ENCODE results near the gene OR52I2. TPM values are rescaled to one million over a fixed set of nuclear protein-coding genes. Genes with fewer than 3 reads are reported as not detected.

The OR52I2 gene
- not detected in 2 replicates for polyA plus RNA-seq (2013)

DNA sequence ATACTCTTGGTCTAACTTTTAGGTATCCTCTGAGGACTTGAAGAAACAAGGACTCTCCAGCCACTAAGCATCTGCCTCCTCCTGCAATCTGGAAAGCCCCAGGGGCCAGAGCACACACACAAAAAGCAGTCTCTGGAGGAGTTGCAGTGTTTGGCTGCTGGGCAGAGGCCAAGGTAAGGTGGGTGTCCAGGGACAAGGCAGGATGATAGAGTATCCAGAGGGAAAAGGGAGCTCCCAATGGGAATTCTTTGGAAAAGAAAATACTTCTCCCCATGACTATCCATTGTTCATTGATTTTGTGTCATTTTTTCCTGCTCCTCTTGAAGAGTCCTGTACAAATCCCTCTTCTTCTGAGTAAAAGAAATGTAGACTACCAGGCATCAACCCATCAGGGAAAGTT lies at the start of gene OR52I2:
OR52I2 (plus strand) TSS at position 301 of the 400 bp plus-strand sequence.
- Histone ChIP-seq H3K79me1 (ENCODE audit: low read length) (no peaks in the 10 kb centered on the region), H4K91ac (ENCODE audit: low read depth, low read length) (no peak within 1 kb of the TSS), H3K9ac (ENCODE audit: low read length) (no peak within 1 kb of the TSS), H4K12ac (ENCODE audit: low read depth, low read length) (no peak within 1 kb of the TSS), H2BK120ac (ENCODE audit: insufficient read depth, low read length, poor library complexity) (no peak within 1 kb of the TSS), H3K9me3 (ENCODE audit: insufficient read depth, low read depth, low read length) (no peaks in the 10 kb centered on the region), H3K4me3 (ENCODE audit: low read depth, low read length) (no peak within 1 kb of the TSS), H3K79me2 (ENCODE audit: control insufficient read depth, insufficient read depth, low read length, poor library complexity) (no peaks in the 10 kb centered on the region), H3K27me3 (ENCODE audit: insufficient read depth, low read length) (no peaks in the 10 kb centered on the region), H3K27ac (ENCODE audit: low read depth, low read length) (no peak within 1 kb of the TSS), H3K4ac (ENCODE audit: low read depth, low read length) (no peak within 1 kb of the TSS), H4K8ac (ENCODE audit: low read depth, low read length) (no peak within 1 kb of the TSS), H2BK12ac (ENCODE audit: low read length) (no peak within 1 kb of the TSS), H3K23ac (ENCODE audit: low read length) (no peak within 1 kb of the TSS), H3K14ac (ENCODE audit: low read length) (no peak within 1 kb of the TSS), H3K4me2 (ENCODE audit: low read length) (no peak within 1 kb of the TSS), H2BK5ac (ENCODE audit: low read depth, low read length, poor library complexity) (no peak within 1 kb of the TSS), H2AFZ (ENCODE audit: insufficient read depth, low read length, poor library complexity) (no peak within 1 kb of the TSS), H3K4me1 (ENCODE audit: control insufficient read depth in 1 of 2, insufficient read depth in 2 of 2, low read length in 2 of 2) (no peaks in the 10 kb centered on the region), H3K18ac (ENCODE audit: low read length) (no peak within 1 kb of the TSS), H2AK5ac (ENCODE audit: low read length) (no peak within 1 kb of the TSS), H3K36me3 (ENCODE audit: control insufficient read depth in 1 of 2, insufficient read depth in 2 of 2, low read length in 2 of 2) (no peaks in the 10 kb centered on the region)
- no peak for DNase-seq

DNA sequence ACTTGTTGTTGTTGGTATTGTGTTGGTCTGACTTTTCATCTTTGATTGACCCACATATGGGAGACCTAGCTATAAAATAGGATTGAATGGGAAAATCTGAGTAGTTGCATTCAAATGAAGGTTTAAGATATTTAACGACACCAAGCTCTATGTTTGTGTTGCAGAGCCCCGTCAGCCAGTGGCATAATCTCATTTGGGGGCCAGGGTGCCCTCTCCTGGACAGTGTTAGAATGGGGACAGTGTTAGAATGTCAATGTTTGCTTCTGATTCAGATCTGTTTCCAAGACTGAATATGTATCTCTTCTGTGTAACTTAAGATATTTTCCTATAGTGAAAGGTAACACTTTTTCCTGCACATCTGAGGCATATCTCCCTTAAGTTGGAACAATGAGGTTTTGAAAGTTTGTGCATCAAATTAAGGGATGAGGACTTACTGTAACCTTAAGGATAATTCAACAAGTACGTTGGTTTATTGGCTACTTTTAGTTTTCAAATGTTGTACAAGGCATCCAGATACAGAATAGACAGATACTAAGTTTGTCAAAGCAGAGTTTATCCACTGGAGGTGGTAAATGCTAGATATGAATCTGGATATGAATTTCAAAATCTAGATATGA lies 41.8 kb upstream of the OR52I2 start:
- no peak overlapping the region for H2BK5ac ChIP-seq (ENCODE audit: low read depth, low read length, poor library complexity)
- no peak overlapping the region for H4K8ac ChIP-seq (ENCODE audit: low read depth, low read length)
- H2AK5ac ChIP-seq (ENCODE audit: low read length): no peak overlapping the region
- no peak overlapping the region for H2BK120ac ChIP-seq (ENCODE audit: insufficient read depth, low read length, poor library complexity)
- H3K23ac ChIP-seq (ENCODE audit: low read length): no peak overlapping the region
- no peak overlapping the region for H3K9ac ChIP-seq (ENCODE audit: low read length)
- H3K79me1 ChIP-seq (ENCODE audit: low read length): no peaks in the 10 kb centered on the region
- DNase-seq: peak; percentile 43 to 79
- no peak overlapping the region for H3K4ac ChIP-seq (ENCODE audit: low read depth, low read length)
- WGBS (ENCODE audit: extremely low coverage, insufficient coverage, insufficient read length): no CpG with 5 or more reads among the region's 3 CpGs
- no peak overlapping the region for H3K27ac ChIP-seq (ENCODE audit: low read depth, low read length)
- no peaks in the 10 kb centered on the region for H3K4me1 ChIP-seq (ENCODE audit: control insufficient read depth in 1 of 2, insufficient read depth in 2 of 2, low read length in 2 of 2)
- H2AFZ ChIP-seq (ENCODE audit: insufficient read depth, low read length, poor library complexity): no peak overlapping the region
- no peak overlapping the region for H2BK12ac ChIP-seq (ENCODE audit: low read length)
- H3K79me2 ChIP-seq (ENCODE audit: control insufficient read depth, insufficient read depth, low read length, poor library complexity): no peaks in the 10 kb centered on the region
- no peak overlapping the region for H3K14ac ChIP-seq (ENCODE audit: low read length)
- no peak overlapping the region for H4K12ac ChIP-seq (ENCODE audit: low read depth, low read length)
- no peaks in the 10 kb centered on the region for H3K27me3 ChIP-seq (ENCODE audit: insufficient read depth, low read length)
- H3K9me3 ChIP-seq (ENCODE audit: insufficient read depth, low read depth, low read length): no peaks in the 10 kb centered on the region
- H4K91ac ChIP-seq (ENCODE audit: low read depth, low read length): no peak overlapping the region
- no peak overlapping the region for H3K4me3 ChIP-seq (ENCODE audit: low read depth, low read length)
- H3K36me3 ChIP-seq (ENCODE audit: control insufficient read depth in 1 of 2, insufficient read depth in 2 of 2, low read length in 2 of 2): no peaks in the 10 kb centered on the region
- H3K4me2 ChIP-seq (ENCODE audit: low read length): no peak overlapping the region
- H3K18ac ChIP-seq (ENCODE audit: low read length): no peak overlapping the region

DNA sequence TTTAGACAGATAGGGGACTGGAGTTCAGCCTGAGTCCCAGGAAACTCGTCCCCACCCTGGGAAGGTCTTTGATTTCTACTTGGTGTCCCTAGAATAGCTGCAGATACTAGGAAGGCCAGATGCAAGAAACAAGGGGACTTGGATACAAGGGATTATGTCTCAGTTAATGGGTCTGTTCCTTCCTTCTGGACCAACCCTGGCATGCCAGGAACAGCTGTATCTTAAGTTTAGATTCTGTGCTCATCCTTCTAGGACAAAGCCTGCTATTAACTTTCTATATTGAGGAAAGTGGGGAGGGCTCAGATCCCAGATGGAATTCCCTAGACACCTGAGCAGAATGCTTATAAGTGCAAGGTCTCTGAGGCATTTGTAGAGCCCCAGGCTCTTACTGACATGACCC lies 40.5 kb upstream of the OR52I2 start:
- Histone ChIP-seq H2AK5ac (ENCODE audit: low read length) (no peak overlapping the region), H4K91ac (ENCODE audit: low read depth, low read length) (no peak overlapping the region), H3K18ac (ENCODE audit: low read length) (no peak overlapping the region), H3K9me3 (ENCODE audit: insufficient read depth, low read depth, low read length) (peaks cover 2% of the 10 kb centered on the region), H2BK12ac (ENCODE audit: low read length) (no peak overlapping the region), H3K4ac (ENCODE audit: low read depth, low read length) (no peak overlapping the region), H4K12ac (ENCODE audit: low read depth, low read length) (no peak overlapping the region), H3K79me1 (ENCODE audit: low read length) (no peaks in the 10 kb centered on the region), H3K14ac (ENCODE audit: low read length) (no peak overlapping the region), H2AFZ (ENCODE audit: insufficient read depth, low read length, poor library complexity) (no peak overlapping the region), H3K9ac (ENCODE audit: low read length) (no peak overlapping the region), H3K4me1 (ENCODE audit: control insufficient read depth in 1 of 2, insufficient read depth in 2 of 2, low read length in 2 of 2) (no peaks in the 10 kb centered on the region), H3K27ac (ENCODE audit: low read depth, low read length) (no peak overlapping the region), H2BK120ac (ENCODE audit: insufficient read depth, low read length, poor library complexity) (no peak overlapping the region), H3K27me3 (ENCODE audit: insufficient read depth, low read length) (no peaks in the 10 kb centered on the region), H3K23ac (ENCODE audit: low read length) (no peak overlapping the region), H2BK5ac (ENCODE audit: low read depth, low read length, poor library complexity) (no peak overlapping the region), H3K36me3 (ENCODE audit: control insufficient read depth in 1 of 2, insufficient read depth in 2 of 2, low read length in 2 of 2) (no peaks in the 10 kb centered on the region), H4K8ac (ENCODE audit: low read depth, low read length) (no peak overlapping the region), H3K4me2 (ENCODE audit: low read length) (no peak overlapping the region), H3K79me2 (ENCODE audit: control insufficient read depth, insufficient read depth, low read length, poor library complexity) (no peaks in the 10 kb centered on the region), H3K4me3 (ENCODE audit: low read depth, low read length) (no peak overlapping the region)
- WGBS (ENCODE audit: extremely low coverage, insufficient coverage, insufficient read length): no CpG with 5 or more reads among the region's 1 CpG
- DNase-seq: no peak

DNA sequence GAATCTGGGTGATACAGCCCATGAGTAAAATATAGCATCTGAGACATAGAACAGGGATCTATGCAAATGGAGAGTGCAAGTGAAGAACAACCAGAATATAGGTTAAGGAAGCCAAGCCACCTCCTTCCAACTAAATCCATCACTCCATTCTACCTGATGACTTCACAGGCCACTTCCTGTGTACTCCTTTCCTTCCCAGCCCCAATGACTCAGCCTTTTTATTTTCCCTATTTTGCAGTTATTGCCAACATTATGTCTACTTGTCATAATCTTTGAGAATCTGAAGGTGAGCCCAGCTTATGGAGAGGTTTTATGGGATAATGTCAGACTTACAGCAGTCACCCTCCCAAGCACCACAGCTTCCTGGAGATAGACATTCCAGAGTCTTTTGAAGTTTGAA lies 38.0 kb upstream of the OR52I2 start:
- H3K79me2 ChIP-seq (ENCODE audit: control insufficient read depth, insufficient read depth, low read length, poor library complexity): no peaks in the 10 kb centered on the region
- H3K4me2 ChIP-seq (ENCODE audit: low read length): no peak overlapping the region
- no peak overlapping the region for H4K12ac ChIP-seq (ENCODE audit: low read depth, low read length)
- H3K27ac ChIP-seq (ENCODE audit: low read depth, low read length): no peak overlapping the region
- H2BK12ac ChIP-seq (ENCODE audit: low read length): no peak overlapping the region
- H3K4ac ChIP-seq (ENCODE audit: low read depth, low read length): no peak overlapping the region
- no peak overlapping the region for H3K18ac ChIP-seq (ENCODE audit: low read length)
- no peak overlapping the region for H3K9ac ChIP-seq (ENCODE audit: low read length)
- no peak overlapping the region for H3K4me3 ChIP-seq (ENCODE audit: low read depth, low read length)
- H3K27me3 ChIP-seq (ENCODE audit: insufficient read depth, low read length): no peaks in the 10 kb centered on the region
- no peak overlapping the region for H2AFZ ChIP-seq (ENCODE audit: insufficient read depth, low read length, poor library complexity)
- no peak overlapping the region for H3K14ac ChIP-seq (ENCODE audit: low read length)
- H3K79me1 ChIP-seq (ENCODE audit: low read length): no peaks in the 10 kb centered on the region
- H3K23ac ChIP-seq (ENCODE audit: low read length): no peak overlapping the region
- peaks cover 2% of the 10 kb centered on the region for H3K9me3 ChIP-seq (ENCODE audit: insufficient read depth, low read depth, low read length)
- DNase-seq: no peak
- no peak overlapping the region for H4K8ac ChIP-seq (ENCODE audit: low read depth, low read length)
- no peaks in the 10 kb centered on the region for H3K36me3 ChIP-seq (ENCODE audit: control insufficient read depth in 1 of 2, insufficient read depth in 2 of 2, low read length in 2 of 2)
- no peak overlapping the region for H4K91ac ChIP-seq (ENCODE audit: low read depth, low read length)
- H3K4me1 ChIP-seq (ENCODE audit: control insufficient read depth in 1 of 2, insufficient read depth in 2 of 2, low read length in 2 of 2): no peaks in the 10 kb centered on the region
- H2BK120ac ChIP-seq (ENCODE audit: insufficient read depth, low read length, poor library complexity): no peak overlapping the region
- H2AK5ac ChIP-seq (ENCODE audit: low read length): no peak overlapping the region
- no peak overlapping the region for H2BK5ac ChIP-seq (ENCODE audit: low read depth, low read length, poor library complexity)

Data from trophoblast cell (in vitro differentiated cells and primary cell).